ENCODE results near the gene SNX18.

SNX18 gene

GRCh38 chr5:54544044-54544443 is 26.5 kb downstream of the SNX18 start:
- no peak for DNase-seq

DNA sequence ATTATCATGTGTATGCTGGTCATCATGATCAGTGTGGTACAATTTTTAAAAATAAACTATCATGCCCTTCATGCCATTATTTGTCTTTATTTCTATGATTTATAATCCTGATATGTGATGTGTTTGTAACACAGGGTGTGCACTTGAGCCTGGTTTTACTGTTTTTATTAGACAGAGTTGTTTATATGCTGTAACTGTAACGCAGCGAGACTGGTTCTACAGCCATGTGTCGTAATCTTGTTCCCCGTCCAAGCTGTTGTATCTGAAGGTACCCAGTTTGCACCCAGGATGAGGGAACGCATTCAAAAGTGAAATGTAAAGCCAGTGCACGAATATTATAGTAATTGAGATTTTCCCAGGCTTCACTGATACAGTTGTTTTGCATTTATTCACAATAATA is 28.2 kb downstream of the SNX18 start:
- no peak for DNase-seq

- no peak for DNase-seq
These were observed 30.2 kb downstream of the SNX18 start for GRCh38 chr5:54547711-54548250.

DNA sequence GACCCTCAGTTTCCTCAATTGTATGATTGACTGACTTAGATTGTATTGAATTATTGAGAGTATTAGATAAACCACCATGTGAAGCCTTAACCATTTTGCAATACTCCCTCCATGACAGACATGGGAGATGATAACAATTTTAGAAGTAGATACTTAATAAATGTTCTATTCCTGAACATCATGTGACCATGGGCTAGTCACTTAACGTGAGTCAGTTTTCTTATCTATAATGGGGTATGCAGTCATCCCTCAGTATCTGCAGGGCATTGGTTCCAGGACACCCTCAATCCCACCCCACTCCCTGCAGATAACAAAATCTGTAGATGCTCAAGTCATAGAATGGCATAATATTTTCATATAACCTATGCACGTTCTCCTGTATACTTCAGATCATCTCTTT is 31.0 kb downstream of the SNX18 start:
- DNase-seq: no peak

DNA sequence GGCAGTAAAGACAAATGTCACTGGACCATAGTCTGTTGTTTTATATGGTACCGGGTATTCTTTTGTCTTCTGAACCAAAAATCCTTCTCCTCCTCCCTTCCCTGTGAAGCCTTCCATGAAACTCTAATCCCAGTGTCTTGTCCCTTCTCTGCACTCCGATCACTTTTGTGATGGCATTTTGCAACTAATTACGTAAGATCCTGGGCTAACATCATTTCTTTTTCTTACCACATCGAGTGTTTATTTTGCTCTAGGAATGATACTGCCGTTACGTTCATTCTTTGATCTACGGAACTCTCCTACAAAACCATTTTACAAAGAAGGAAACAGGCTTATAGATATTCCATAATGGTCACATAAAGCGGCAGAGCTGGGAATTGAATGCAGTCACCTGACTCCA is 33.7 kb downstream of the SNX18 start:
- no peak for DNase-seq

DNA sequence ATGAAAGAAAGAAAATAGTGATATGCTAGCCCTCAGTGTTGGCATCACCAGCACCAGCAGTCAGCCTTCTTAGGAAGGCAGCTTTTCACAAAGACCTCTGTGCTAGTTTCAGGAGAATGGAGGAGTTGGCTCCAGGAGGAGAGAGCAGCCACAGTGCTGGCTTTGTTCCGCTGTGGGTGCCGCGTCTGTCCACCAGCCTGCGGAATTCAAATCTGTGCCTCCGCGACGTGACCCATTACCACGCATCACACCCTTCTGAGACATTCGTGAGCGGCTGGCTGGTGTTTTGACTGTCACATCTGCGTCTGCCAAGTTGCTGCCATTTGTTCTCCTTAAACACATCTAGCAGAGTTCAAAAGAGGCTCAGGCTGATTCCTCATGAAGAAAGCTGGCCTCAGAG is 34.4 kb downstream of the SNX18 start:
- DNase-seq: no peak

DNA sequence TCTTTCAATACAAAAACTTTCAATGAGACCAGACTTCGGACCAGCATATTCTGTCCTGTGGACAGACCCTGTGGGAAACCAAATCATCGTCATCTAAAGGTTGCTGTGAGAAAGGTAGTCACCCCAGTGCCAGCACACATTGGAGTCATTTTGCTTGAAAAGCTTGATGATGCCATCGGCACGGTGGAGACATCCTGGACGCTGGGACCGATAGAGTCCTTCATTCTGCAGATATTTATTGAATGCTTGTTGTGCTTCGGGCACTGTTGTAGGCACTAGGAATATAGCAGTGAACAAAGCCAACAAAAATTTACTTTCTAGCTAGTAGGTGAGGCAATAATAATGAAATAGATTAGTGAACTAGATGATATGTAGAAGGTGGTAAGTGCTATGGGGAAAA is 34.9 kb downstream of the SNX18 start:
- no peak for DNase-seq

- no peak for DNase-seq
These were observed 36.2 kb downstream of the SNX18 start for GRCh38 chr5:54553659-54554207.

GRCh38 chr5:54556141-54556540 is 38.6 kb downstream of the SNX18 start:
- no peak for DNase-seq

- no peak for DNase-seq
These were observed 40.8 kb downstream of the SNX18 start for GRCh38 chr5:54558362-54558761.

DNA sequence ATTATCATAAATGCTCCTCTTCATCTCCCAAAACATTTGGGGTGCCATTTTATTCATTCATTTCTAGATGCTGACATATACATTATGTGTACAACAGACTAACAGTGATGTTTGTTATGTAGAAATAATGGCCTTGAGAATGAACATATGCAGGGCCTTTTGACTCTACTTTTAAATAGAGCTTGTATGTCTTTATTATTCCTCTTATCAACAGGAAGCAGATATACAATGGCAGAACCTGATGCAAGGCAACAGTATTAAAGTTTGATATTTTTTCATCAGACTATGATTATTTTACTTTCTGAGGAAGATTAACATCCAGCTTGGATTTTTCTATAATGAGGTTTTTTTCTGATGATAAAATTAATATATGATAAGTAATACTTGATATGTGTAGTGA is 44.1 kb downstream of the SNX18 start:
- DNase-seq: no peak

DNA sequence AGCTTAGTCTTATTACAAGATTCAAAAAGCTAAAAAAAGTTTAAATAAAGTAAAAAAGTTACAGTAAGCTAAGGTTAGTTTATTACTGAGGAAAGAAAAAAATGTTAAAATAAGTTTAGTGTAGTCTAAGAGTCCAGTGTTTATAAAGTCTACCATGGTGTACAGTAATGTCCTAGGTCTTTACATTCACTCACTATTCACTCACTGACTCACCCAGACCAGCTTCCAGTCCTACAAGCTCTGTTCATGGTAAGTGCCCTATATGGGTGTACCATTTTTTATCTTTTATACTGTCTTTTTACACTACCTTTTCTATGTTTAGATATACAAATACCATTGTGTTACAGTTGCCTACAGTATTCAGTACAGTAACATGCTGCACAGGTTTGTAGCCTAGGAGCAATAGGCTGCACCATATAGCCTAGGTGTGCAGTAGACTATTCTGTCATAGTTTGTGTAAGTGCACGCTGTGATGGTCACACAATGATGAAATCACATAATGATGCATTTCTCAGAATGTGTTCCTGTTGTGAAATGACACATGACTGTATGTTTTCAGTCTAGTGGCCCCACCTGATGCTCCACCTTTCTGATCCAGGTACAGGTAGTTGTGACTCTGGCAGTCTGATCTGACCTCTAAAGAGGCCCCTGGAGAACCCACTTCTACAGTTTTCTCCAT is 45.7 kb downstream of the SNX18 start:
- no peak for DNase-seq

DNA sequence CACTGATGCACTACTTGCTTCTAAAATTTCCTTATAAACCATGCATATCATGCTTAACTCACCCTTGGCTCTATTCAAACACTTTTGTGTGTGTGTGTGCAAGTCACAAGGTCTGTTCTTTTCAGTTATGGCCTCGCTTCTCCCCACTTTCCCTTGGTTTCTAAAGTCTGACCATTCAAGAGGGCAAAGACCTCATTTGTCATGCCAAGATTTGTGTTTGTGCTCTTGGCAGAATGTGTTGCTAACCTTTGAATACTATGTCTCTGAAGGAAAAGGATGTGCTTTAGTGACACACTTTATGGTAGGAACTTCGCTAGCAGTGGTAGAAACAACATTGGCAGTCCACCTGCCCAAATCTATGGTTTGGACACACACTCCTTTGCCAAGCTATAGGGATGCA is 50.4 kb downstream of the SNX18 start:
- DNase-seq: no peak

- no peak for DNase-seq
These were observed 53.4 kb downstream of the SNX18 start for GRCh38 chr5:54570916-54571315.

DNA sequence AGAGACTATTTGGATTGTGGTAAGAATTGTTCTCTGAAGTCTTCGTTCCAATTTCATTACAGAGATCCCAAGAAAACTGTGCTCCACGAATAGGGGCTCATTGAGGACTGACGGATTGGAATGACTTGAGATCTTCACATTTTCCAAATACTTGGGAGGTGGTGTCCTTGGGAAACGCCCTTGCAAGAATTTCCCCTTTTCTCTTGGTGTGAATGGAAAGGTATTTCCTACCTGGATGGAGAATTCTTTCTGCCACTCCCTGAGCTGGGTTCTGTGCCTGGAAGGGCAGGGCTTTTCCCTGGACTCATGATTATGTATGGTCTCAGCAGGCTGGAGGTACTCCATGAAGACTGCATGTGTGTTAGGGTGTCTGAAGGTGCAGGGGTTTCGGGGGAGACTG is 53.9 kb downstream of the SNX18 start:
- no peak for DNase-seq

GRCh38 chr5:54573812-54574489 is 56.4 kb downstream of the SNX18 start:
- no peak for DNase-seq

- no peak for DNase-seq
These were observed 60.0 kb downstream of the SNX18 start for GRCh38 chr5:54577528-54577927.

DNA sequence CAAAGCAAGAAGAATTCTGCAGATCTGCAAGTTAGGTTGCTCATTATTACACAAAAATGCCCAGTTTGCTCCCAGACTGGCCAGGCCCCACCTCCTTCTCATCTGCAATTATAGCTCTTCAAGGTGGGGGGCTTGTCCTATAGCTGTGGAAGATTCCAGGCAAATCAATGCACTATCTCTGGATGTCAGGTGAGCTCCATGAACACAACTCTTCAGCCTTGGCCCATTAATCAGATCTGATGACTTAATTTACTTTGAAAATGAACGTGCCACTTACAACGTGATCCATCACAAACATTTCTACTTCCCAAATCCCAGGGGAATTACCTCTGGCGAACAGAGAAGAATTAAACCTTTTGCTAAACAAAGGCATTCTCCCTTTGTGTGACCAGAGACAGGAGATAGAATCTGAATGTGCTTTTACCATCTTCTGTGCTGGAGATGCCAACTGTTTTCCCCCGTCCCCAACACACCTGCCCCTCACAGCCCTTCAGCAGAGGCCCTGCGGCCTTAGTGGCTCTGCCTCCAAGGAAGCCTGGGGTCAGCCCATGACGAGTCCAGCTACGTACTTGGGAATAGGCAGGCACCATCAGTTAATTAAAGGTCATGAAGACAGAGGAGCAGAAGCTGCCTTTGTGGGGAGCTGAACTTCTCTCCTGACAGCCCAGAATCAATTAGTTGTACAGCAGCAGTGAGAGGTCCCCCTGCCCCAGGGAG is 60.5 kb downstream of the SNX18 start:
- DNase-seq: no peak

DNA sequence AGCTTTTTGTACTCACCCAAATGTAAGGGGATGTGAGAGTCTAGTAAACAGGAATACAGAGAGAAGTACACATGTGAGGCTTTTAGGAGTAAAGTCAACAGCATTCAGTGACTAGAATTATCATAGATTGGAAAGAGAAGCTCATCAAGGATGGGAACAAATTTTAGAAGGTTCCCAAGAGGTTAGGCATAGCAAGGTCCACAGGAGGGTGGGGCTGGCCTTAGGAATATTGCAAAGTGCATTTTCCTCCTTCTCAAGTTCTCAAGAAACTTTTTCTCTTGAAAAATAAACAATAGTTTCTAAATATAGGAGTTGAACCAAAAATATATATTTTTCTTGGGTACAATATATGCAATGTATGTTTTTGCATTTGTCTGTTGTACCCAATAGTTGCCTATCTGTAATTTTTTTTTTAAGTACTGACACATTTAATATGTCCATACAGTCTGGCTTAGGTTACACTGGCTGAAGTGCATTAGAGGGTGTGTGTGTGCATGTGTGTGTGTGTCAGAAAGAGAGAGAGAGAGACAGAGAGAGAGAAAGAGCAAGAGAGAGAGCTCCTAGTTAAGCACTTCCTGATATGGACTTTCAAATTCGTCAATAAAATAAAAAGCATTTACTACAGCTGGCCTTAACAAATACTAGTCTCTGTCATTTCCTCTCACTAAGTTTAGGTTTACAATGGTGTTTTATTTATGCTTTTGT is 62.2 kb downstream of the SNX18 start:
- DNase-seq: no peak

GRCh38 chr5:54580997-54581811 is 63.6 kb downstream of the SNX18 start:
- no peak for DNase-seq

DNA sequence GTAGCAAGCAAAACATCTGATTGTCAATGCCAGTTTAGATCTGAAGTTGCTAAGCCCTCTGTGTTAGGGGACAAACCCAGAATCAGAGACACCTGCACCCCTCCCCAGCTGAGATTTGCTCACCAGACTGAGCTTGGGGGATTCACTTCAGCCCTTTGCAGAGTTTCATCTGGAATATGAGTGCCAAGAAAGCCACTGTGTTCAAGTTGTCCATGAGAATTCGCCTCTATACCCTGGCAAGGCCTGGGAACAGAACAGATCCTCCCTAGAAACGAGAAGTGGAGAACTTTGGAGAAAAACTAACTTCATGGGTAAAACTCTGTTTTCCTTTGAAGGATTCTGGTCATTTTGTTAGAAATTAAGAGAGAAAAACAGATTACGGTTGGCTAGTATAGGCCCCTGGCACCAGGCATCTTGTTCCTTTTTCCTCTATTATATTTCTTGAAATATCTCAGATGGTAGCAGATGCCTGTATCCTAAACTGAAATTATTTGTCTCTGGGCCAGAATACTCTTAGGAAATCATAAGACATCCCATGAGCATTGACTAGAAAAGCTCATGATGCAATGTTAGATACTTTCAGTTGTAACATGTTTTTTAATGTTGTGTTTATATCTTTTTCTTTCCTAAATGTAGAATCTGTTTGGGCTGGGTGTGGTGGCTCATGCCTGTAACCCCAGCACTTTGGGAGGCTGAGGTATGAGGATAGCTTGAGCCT is 64.4 kb downstream of the SNX18 start:
- DNase-seq: no peak

All from activated CD4-positive, alpha-beta T cell treated with anti-CD3 and anti-CD28 coated beads for 1 hour (primary cell).